GM18499 (cell line): Measurements from ENCODE around the gene AP1AR.
A peak's percentile ranks its signal among the peaks of the same experiment; 100 is the strongest.
"Not testable (repeated sequence)": the region's sequence is repeated elsewhere in the genome, so short reads cannot be mapped to it uniquely, and the experiment has no call there.

Experiments
- ATAC-seq: cut with Tn5 transposase; IDR thresholded peaks from one replicate; pipeline ENCODE4 v1.9.1; 2021; ENCODE audit warnings: moderate number of reproducible peaks; ENCODE audit not compliant: insufficient read depth, unreplicated experiment

AP1AR gene

GRCh38 chr4:112231779-112232713, at the start of gene AP1AR:
Gene AP1AR, plus strand, starts transcription at chr4:112231787. Its CDS starts 305 bp downstream, at chr4:112232092.
- ATAC-seq, result peak; percentile 30

- ATAC-seq, result no peak
Measured at GRCh38 chr4:112182604-112183003, 49.0 kb upstream of the AP1AR start.

- ATAC-seq, result no peak
Measured at GRCh38 chr4:112183252-112183651, 48.3 kb upstream of the AP1AR start.

GRCh38 chr4:112184438-112184837, 47.1 kb upstream of the AP1AR start:
- ATAC-seq, result no peak

GRCh38 chr4:112185334-112185733, 46.3 kb upstream of the AP1AR start:
- ATAC-seq, result no peak

- ATAC-seq, result no peak
Measured at GRCh38 chr4:112185740-112186670, 45.6 kb upstream of the AP1AR start.

GRCh38 chr4:112189754-112190153, 41.8 kb upstream of the AP1AR start:
- ATAC-seq, result no peak

GRCh38 chr4:112190684-112191083, 40.9 kb upstream of the AP1AR start:
- ATAC-seq, result no peak

- ATAC-seq, result no peak
Measured at GRCh38 chr4:112196461-112196860, 35.1 kb upstream of the AP1AR start.

GRCh38 chr4:112199041-112199440, 32.5 kb upstream of the AP1AR start:
- ATAC-seq, result no peak

- no peak for ATAC-seq
Measured at GRCh38 chr4:112201915-112202505, 29.6 kb upstream of the AP1AR start.

GRCh38 chr4:112203593-112203992, 28.0 kb upstream of the AP1AR start:
- ATAC-seq, result no peak

- ATAC-seq, result no peak
Measured at GRCh38 chr4:112206431-112206830, 25.2 kb upstream of the AP1AR start.

- not testable (repeated sequence) for ATAC-seq
Measured at GRCh38 chr4:112208137-112209095, 23.2 kb upstream of the AP1AR start.

GRCh38 chr4:112210777-112211176, 20.8 kb upstream of the AP1AR start:
- ATAC-seq, result no peak

- peak; percentile 51 for ATAC-seq
Measured at GRCh38 chr4:112213091-112213490, 18.5 kb upstream of the AP1AR start.

- no peak for ATAC-seq
Measured at GRCh38 chr4:112213856-112214255, 17.7 kb upstream of the AP1AR start.

GRCh38 chr4:112214390-112215264, 17.0 kb upstream of the AP1AR start:
- no peak for ATAC-seq
